Loucy (cell line): ENCODE data around the gene ACAA2.

Experiments
- H2AFZ ChIP-seq: fragments of 200-600 bp; sonication (generic); 2 replicates; pipeline ENCODE4 v1.6.0; 2016; ENCODE audit warnings: antibody characterized with exemption, mild to moderate bottlenecking, low read length, moderate library complexity
- H3F3A ChIP-seq: fragments of 200-600 bp; 2 replicates; pipeline ENCODE4 v1.6.0; 2016; ENCODE audit warnings: antibody characterized with exemption, low read depth, mild to moderate bottlenecking
- H3K27me3 ChIP-seq: fragments of 200-600 bp; sonication (generic); 2 replicates; pipeline ENCODE4 v1.6.1; 2014; ENCODE audit warnings: low read length, mild to moderate bottlenecking; ENCODE audit not compliant: insufficient read depth, poor library complexity, severe bottlenecking
- H3K36me3 ChIP-seq: fragments of 200-600 bp; sonication (generic); 2 replicates; pipeline ENCODE4 v1.6.1; 2016; ENCODE audit warnings: low read length; ENCODE audit not compliant: insufficient read depth
- H3K4me1 ChIP-seq: fragments of 200-600 bp; sonication (generic); 2 replicates; pipeline ENCODE4 v1.5.1; 2014; ENCODE audit warnings: low read length, mild to moderate bottlenecking; ENCODE audit not compliant: insufficient read depth, poor library complexity, severe bottlenecking
- H3K4me2 ChIP-seq: fragments of 200-600 bp; sonication (generic); 2 replicates; pipeline ENCODE4 v1.6.0; 2014; ENCODE audit warnings: antibody characterized with exemption, low read length, low read depth, mild to moderate bottlenecking; ENCODE audit not compliant: poor library complexity, severe bottlenecking
- H3K4me3 ChIP-seq: fragments of 200-600 bp; sonication (generic); 2 replicates; pipeline ENCODE4 v1.5.1; 2014; ENCODE audit warnings: low read length, mild to moderate bottlenecking, mixed read lengths; ENCODE audit not compliant: poor library complexity, severe bottlenecking
- H3K79me2 ChIP-seq: fragments of 200-600 bp; sonication (generic); 2 replicates; pipeline ENCODE4 v1.6.1; 2014; ENCODE audit warnings: low read length; ENCODE audit not compliant: insufficient read depth
- H3K9ac ChIP-seq: fragments of 200-600 bp; sonication (generic); 2 replicates; pipeline ENCODE4 v1.6.0; 2014; ENCODE audit warnings: mild to moderate bottlenecking, low read depth, low read length, moderate library complexity; ENCODE audit not compliant: poor library complexity, severe bottlenecking
- H3K9me2 ChIP-seq: fragments of 200-600 bp; sonication (generic); replicated peaks from 2 replicates; pipeline ENCODE4 v1.6.1; 2016; ENCODE audit warnings: low read depth, low read length, mixed read lengths
- H3K9me3 ChIP-seq: fragments of 200-600 bp; sonication (generic); 2 replicates; pipeline ENCODE4 v1.6.1; 2014; ENCODE audit warnings: mild to moderate bottlenecking, antibody characterized with exemption, low read length, low read depth; ENCODE audit not compliant: insufficient read depth
- H4K20me1 ChIP-seq: fragments of 200-600 bp; sonication (generic); 2 replicates; pipeline ENCODE4 v1.6.0; 2014; ENCODE audit warnings: antibody characterized with exemption, low read length, mild to moderate bottlenecking; ENCODE audit not compliant: insufficient read depth, poor library complexity, severe bottlenecking
- EZH2phosphoT487 ChIP-seq: fragments of 200-600 bp; IDR thresholded peaks from 2 replicates; pipeline ENCODE4 v1.6.1; 2018; ENCODE audit warnings: antibody characterized with exemption, mild to moderate bottlenecking, moderate library complexity, borderline replicate concordance
- TF ChIP-seq, protein P1 (sequence below): fragments of 200-600 bp; sonication (generic); conservative IDR thresholded peaks from 2 replicates; pipeline ENCODE4 v1.5.1; 2014; ENCODE audit warnings: mild to moderate bottlenecking, antibody characterized with exemption, low read length

The ACAA2 gene, protein sequence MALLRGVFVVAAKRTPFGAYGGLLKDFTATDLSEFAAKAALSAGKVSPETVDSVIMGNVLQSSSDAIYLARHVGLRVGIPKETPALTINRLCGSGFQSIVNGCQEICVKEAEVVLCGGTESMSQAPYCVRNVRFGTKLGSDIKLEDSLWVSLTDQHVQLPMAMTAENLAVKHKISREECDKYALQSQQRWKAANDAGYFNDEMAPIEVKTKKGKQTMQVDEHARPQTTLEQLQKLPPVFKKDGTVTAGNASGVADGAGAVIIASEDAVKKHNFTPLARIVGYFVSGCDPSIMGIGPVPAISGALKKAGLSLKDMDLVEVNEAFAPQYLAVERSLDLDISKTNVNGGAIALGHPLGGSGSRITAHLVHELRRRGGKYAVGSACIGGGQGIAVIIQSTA

DNA sequence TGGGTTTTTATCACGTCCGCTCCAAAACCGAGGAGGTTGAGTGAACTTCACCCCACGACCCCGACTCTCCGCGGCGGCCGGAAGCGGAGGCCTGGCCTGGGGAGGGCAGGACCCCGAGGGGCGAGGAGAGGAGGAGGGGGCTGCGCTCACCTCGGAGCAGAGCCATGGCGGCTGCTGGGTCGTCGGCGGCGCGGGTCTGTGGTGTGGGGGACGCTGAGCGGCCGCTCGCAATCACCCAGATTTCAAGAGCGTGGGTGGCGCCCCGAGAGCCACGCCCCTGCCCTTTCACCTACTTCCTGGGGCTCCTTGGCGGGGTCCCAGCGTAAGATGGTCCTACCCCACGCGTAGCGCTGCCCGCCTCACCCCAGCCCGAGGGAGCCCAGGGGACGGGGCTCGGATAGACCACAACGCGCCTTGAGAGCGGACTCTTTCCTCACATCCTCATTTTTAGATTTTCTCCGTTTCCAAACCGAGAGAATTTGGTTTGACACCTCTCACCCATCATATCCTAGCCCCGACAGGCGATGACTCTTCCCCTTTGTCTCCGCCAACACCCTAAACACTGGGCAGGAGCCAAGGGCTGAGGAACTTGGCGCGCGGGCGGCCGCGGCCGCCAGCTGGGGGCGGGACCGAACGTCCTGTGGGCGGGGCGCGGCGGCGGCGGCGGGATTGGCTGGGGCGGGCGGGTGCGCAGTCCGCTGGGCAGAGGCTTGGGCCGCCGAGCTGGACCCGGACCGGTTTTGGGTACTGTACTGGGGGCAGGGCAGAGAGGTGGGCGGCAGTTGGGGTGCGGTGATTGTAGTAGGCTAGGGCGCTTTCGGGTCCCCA, at the start of gene ACAA2:
Gene ACAA2, minus strand, starts transcription at position 215 of the 828 bp plus-strand sequence. Its CDS starts 49 bp downstream, at position 166.
- TF ChIP-seq, protein P1, sequence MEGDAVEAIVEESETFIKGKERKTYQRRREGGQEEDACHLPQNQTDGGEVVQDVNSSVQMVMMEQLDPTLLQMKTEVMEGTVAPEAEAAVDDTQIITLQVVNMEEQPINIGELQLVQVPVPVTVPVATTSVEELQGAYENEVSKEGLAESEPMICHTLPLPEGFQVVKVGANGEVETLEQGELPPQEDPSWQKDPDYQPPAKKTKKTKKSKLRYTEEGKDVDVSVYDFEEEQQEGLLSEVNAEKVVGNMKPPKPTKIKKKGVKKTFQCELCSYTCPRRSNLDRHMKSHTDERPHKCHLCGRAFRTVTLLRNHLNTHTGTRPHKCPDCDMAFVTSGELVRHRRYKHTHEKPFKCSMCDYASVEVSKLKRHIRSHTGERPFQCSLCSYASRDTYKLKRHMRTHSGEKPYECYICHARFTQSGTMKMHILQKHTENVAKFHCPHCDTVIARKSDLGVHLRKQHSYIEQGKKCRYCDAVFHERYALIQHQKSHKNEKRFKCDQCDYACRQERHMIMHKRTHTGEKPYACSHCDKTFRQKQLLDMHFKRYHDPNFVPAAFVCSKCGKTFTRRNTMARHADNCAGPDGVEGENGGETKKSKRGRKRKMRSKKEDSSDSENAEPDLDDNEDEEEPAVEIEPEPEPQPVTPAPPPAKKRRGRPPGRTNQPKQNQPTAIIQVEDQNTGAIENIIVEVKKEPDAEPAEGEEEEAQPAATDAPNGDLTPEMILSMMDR = no peak
- H3K4me2 ChIP-seq = peak within 1 kb of the TSS; percentile 67
- no peaks in the 10 kb centered on the region for H3K36me3 ChIP-seq
- H3K4me3 ChIP-seq = peak within 1 kb of the TSS; percentile 87
- peak within 1 kb of the TSS; percentile 76 for H3K9ac ChIP-seq
- peak within 1 kb of the TSS; percentile 95 for H2AFZ ChIP-seq
- no peaks in the 10 kb centered on the region for H3F3A ChIP-seq
- H3K9me2 ChIP-seq = no peaks in the 10 kb centered on the region
- peaks cover 3% of the 10 kb centered on the region; the same call in 1 of the 2 replicates for H3K9me3 ChIP-seq
- peaks cover 4% of the 10 kb centered on the region for H3K4me1 ChIP-seq
- no peaks in the 10 kb centered on the region for H3K27me3 ChIP-seq
- peaks cover 20% of the 10 kb centered on the region for H3K79me2 ChIP-seq
- H4K20me1 ChIP-seq = no peaks in the 10 kb centered on the region

DNA sequence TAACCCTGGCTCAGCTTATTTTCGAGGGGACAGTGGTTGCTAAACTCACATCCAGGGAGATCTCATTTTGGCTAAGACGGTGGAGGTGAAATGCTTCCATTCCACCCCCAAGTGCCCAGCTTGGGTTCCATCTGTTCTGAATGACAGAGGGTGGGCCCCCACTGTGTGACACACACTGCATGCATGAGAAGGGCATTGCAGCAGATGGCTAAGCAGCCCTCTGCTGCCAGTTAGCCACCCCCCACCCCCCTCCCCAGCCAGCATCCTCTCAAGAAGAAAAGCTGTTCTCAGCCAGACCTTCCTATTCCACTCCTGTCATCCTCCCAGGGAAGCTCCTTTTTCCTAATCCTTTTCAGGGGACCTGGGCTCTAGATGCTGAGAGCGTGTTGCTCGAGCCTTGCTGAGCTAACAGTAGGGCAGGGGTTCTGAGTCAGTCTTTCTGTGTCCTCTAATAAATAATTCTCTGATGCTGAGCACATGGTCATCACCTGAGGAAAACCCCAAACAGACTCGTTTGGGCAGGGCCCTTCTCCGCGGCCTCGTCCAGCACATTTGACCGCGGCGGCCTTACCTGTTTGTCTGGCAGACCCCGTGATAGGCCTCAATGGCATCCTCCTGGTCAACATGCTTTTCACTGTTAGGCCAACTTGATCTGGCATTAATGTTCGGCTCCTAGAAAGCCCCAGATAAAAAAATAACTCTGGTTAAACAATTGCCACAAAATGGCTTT, 49.5 kb upstream of the ACAA2 start:
- H4K20me1 ChIP-seq = no peaks in the 10 kb centered on the region
- H3K27me3 ChIP-seq = no peaks in the 10 kb centered on the region
- H3K4me2 ChIP-seq = no peak overlapping the region
- no peak overlapping the region for H3K9ac ChIP-seq
- H3K4me1 ChIP-seq = no peaks in the 10 kb centered on the region
- no peaks in the 10 kb centered on the region for H3K9me2 ChIP-seq
- H2AFZ ChIP-seq = no peak overlapping the region
- no peaks in the 10 kb centered on the region for H3K79me2 ChIP-seq
- TF ChIP-seq, protein P1 = no peak
- TF ChIP-seq EZH2phosphoT487 = no peak
- H3K4me3 ChIP-seq = no peak overlapping the region
- no peaks in the 10 kb centered on the region for H3F3A ChIP-seq
- no peaks in the 10 kb centered on the region for H3K36me3 ChIP-seq
- no peaks in the 10 kb centered on the region for H3K9me3 ChIP-seq

GRCh38 chr18:49861659-49862058, 48.3 kb upstream of the ACAA2 start:
- H3K36me3 ChIP-seq = no peaks in the 10 kb centered on the region
- no peaks in the 10 kb centered on the region for H3K27me3 ChIP-seq
- H3K4me1 ChIP-seq = no peaks in the 10 kb centered on the region
- H2AFZ ChIP-seq = no peak overlapping the region
- H3F3A ChIP-seq = no peaks in the 10 kb centered on the region
- no peaks in the 10 kb centered on the region for H3K79me2 ChIP-seq
- H3K4me2 ChIP-seq = no peak overlapping the region
- no peak overlapping the region for H3K9ac ChIP-seq
- TF ChIP-seq, protein P1 = peak; percentile 66
- no peak for TF ChIP-seq EZH2phosphoT487
- no peaks in the 10 kb centered on the region for H3K9me3 ChIP-seq
- no peak overlapping the region for H3K4me3 ChIP-seq
- no peaks in the 10 kb centered on the region for H4K20me1 ChIP-seq
- no peaks in the 10 kb centered on the region for H3K9me2 ChIP-seq
